ENCODE measurements around the gene GMDS. TPM values are rescaled to one million over a fixed set of nuclear protein-coding genes. Genes with fewer than 3 reads are reported as not detected.

The GMDS gene
- total and polyA plus RNA-seq, 9 donors, result 6.6 to 20.6 (median 11.0) TPM

- H3K4me1 ChIP-seq (ENCODE audit: insufficient read depth), result peaks cover 7% of the 10 kb centered on the region
- 75 to 77% (median 77%) methylated on average over 10 of the region's 10 CpGs for WGBS, 3 donors
Measured at GRCh38 chr6:1612299-1612973, 633.0 kb downstream of the GMDS start.

DNA sequence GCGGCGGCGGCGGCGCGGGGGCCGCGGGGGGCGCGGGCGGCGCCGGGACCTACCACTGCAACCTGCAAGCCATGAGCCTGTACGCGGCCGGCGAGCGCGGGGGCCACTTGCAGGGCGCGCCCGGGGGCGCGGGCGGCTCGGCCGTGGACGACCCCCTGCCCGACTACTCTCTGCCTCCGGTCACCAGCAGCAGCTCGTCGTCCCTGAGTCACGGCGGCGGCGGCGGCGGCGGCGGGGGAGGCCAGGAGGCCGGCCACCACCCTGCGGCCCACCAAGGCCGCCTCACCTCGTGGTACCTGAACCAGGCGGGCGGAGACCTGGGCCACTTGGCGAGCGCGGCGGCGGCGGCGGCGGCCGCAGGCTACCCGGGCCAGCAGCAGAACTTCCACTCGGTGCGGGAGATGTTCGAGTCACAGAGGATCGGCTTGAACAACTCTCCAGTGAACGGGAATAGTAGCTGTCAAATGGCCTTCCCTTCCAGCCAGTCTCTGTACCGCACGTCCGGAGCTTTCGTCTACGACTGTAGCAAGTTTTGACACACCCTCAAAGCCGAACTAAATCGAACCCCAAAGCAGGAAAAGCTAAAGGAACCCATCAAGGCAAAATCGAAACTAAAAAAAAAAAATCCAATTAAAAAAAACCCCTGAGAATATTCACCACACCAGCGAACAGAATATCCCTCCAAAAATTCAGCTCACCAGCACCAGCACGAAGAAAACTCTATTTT, 633.7 kb downstream of the GMDS start:
- Histone ChIP-seq H3K27ac (no peak overlapping the region), H3K4me3 (peak overlapping the region; percentile 57), H3K9me3 (no peaks in the 10 kb centered on the region), H3K36me3 (no peaks in the 10 kb centered on the region), H3K4me1 (ENCODE audit: insufficient read depth) (peaks cover 7% of the 10 kb centered on the region), H3K27me3 (no peaks in the 10 kb centered on the region)
- WGBS, 3 donors, result 27 to 37% (median 37%) methylated on average over 51 to 71 of the region's 71 CpGs
- no peak for TF ChIP-seq POLR2A (IDR thresholded peaks at IDR 0.05)
- TF ChIP-seq, protein P1, sequence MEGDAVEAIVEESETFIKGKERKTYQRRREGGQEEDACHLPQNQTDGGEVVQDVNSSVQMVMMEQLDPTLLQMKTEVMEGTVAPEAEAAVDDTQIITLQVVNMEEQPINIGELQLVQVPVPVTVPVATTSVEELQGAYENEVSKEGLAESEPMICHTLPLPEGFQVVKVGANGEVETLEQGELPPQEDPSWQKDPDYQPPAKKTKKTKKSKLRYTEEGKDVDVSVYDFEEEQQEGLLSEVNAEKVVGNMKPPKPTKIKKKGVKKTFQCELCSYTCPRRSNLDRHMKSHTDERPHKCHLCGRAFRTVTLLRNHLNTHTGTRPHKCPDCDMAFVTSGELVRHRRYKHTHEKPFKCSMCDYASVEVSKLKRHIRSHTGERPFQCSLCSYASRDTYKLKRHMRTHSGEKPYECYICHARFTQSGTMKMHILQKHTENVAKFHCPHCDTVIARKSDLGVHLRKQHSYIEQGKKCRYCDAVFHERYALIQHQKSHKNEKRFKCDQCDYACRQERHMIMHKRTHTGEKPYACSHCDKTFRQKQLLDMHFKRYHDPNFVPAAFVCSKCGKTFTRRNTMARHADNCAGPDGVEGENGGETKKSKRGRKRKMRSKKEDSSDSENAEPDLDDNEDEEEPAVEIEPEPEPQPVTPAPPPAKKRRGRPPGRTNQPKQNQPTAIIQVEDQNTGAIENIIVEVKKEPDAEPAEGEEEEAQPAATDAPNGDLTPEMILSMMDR (IDR thresholded peaks at IDR 0.05), result no peak
- TF ChIP-seq EP300 (IDR thresholded peaks at IDR 0.05), result no peak
- peak in 1 of 5 donors; percentile 64 for DNase-seq
- intact Hi-C loops (cut with DNase I), result loop anchor here in 1 of 4 donors (10.0 kb wide), 1 partner anchor 223 kb away; no protein-coding TSS in a partner anchor

More at GRCh38 chr6:1612299-1612973, 633.0 kb downstream of the GMDS start:
- Histone ChIP-seq H3K36me3 (no peaks in the 10 kb centered on the region), H3K27ac (no peak overlapping the region), H3K9me3 (no peaks in the 10 kb centered on the region), H3K4me3 (peak overlapping the region; percentile 57), H3K27me3 (no peaks in the 10 kb centered on the region)
- no peak for DNase-seq
- TF ChIP-seq, protein P1 (IDR thresholded peaks at IDR 0.05), result no peak
- TF ChIP-seq EP300 (IDR thresholded peaks at IDR 0.05) (no peak), POLR2A (IDR thresholded peaks at IDR 0.05) (no peak)
- intact Hi-C loops (cut with DNase I), result loop anchor here in 1 of 4 donors (10.0 kb wide), 1 partner anchor 222 kb away; no protein-coding TSS in a partner anchor

DNA sequence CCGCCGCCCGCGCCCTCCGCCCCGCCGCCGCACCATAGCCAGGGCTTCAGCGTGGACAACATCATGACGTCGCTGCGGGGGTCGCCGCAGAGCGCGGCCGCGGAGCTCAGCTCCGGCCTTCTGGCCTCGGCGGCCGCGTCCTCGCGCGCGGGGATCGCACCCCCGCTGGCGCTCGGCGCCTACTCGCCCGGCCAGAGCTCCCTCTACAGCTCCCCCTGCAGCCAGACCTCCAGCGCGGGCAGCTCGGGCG, 634.2 kb downstream of the GMDS start:
- 0 to 3% (median 1%) methylated on average over 16 to 38 of the region's 38 CpGs for WGBS, 3 donors
- peak overlapping the region; percentile 90 to 92 for H3K27ac ChIP-seq
- H3K4me1 ChIP-seq (ENCODE audit: insufficient read depth), result peaks cover 7% of the 10 kb centered on the region
- intact Hi-C loops (cut with DNase I), result loop anchor here in 1 of 4 donors (10.0 kb wide), 1 partner anchor 224 kb away; no protein-coding TSS in a partner anchor
- H3K27me3 ChIP-seq, result no peaks in the 10 kb centered on the region
- H3K36me3 ChIP-seq, result no peaks in the 10 kb centered on the region
- no peaks in the 10 kb centered on the region for H3K9me3 ChIP-seq
- DNase-seq, result no peak
- H3K4me3 ChIP-seq, result peak overlapping the region; percentile 57
- TF ChIP-seq, protein P1 (IDR thresholded peaks at IDR 0.05), result no peak
- TF ChIP-seq POLR2A (IDR thresholded peaks at IDR 0.05) (no peak), EP300 (IDR thresholded peaks at IDR 0.05) (no peak)

GRCh38 chr6:1610497-1611321, 634.7 kb downstream of the GMDS start:
- Histone ChIP-seq H3K4me1 (ENCODE audit: insufficient read depth) (peaks cover 7% of the 10 kb centered on the region), H3K4me3 (peak overlapping the region; percentile 57), H3K9me3 (no peaks in the 10 kb centered on the region), H3K27me3 (no peaks in the 10 kb centered on the region), H3K27ac (peak overlapping the region; percentile 90 to 92), H3K36me3 (no peaks in the 10 kb centered on the region)
- intact Hi-C loops (cut with DNase I), result loop anchor here in 1 of 4 donors (10.0 kb wide), 1 partner anchor 224 kb away; no protein-coding TSS in a partner anchor
- no peak for TF ChIP-seq EP300 (IDR thresholded peaks at IDR 0.05)
- TF ChIP-seq, protein P1 (IDR thresholded peaks at IDR 0.05), result no peak
- no peak for TF ChIP-seq POLR2A (IDR thresholded peaks at IDR 0.05)
- WGBS, 3 donors, result 1 to 2% (median 1%) methylated on average over 73 to 101 of the region's 101 CpGs
- peak in 3 of 5 donors; percentile 54 to 66 (median 62) for DNase-seq

Data from ovary (tissue), 9 donors.